Nephron progenitor cell (in vitro differentiated cells): ENCODE data around the gene UBXN1.

Source experiments
- DNase-seq: peaks from one replicate; pipeline ENCODE4 v3.0.0; 2021
- H3K27ac Mint-ChIP-seq: 2 replicates; pipeline ENCODE4 v1.8.0; 2021; ENCODE audit warnings: mild to moderate bottlenecking, moderate library complexity, mixed read lengths
- H3K27me3 Mint-ChIP-seq: 2 replicates; pipeline ENCODE4 v1.8.0; 2021; ENCODE audit warnings: mild to moderate bottlenecking, low read depth, mixed read lengths; ENCODE audit not compliant: poor library complexity
- H3K36me3 Mint-ChIP-seq: 2 replicates; pipeline ENCODE4 v1.8.0; 2021; ENCODE audit warnings: low read depth, mixed read lengths
- H3K4me1 Mint-ChIP-seq: 2 replicates; pipeline ENCODE4 v1.8.0; 2021; ENCODE audit warnings: mixed read lengths
- H3K4me3 Mint-ChIP-seq: 2 replicates; pipeline ENCODE4 v1.8.0; 2021; ENCODE audit warnings: mild to moderate bottlenecking, moderate library complexity, mixed read lengths
- H3K9me3 Mint-ChIP-seq: 2 replicates; pipeline ENCODE4 v1.8.0; 2021; ENCODE audit warnings: mild to moderate bottlenecking, moderate library complexity, mixed read lengths
- CTCF ChIP-seq: fragments of 200-600 bp; sonication (generic); IDR thresholded peaks from 2 replicates; pipeline ENCODE4 v1.5.0; 2021; ENCODE audit warnings: antibody characterized with exemption

UBXN1 gene

GRCh38 chr11:62712276-62712812 lies 33.5 kb upstream of the UBXN1 start:
- Mint-ChIP-seq H3K4me1 (peaks cover 45% of the 10 kb centered on the region), H3K27me3 (no peaks in the 10 kb centered on the region), H3K4me3 (no peak overlapping the region), H3K36me3 (peaks cover 68% of the 10 kb centered on the region), H3K9me3 (no peaks in the 10 kb centered on the region), H3K27ac (peak overlapping the region; percentile 24)
- no peak for DNase-seq
- no peak for TF ChIP-seq CTCF

DNA sequence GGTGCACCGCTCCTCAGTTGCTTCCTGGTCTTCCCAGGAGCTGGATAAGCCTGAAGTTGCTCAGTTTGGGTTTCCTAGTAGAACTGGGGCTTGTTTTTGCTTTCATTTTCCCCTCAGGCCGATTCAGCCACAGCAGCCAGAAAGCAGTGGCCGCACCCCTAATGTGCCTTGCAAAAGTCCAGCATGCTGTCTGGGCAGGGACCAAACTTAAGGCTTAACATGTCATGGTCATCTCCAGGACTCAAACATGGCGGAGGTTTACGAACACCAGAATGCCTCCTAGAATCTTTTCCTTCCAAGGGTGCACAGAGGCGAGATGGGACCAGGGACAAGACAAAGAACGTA lies 31.1 kb upstream of the UBXN1 start:
- Mint-ChIP-seq H3K9me3 (no peaks in the 10 kb centered on the region), H3K27me3 (no peaks in the 10 kb centered on the region), H3K4me1 (peaks cover 64% of the 10 kb centered on the region), H3K36me3 (peaks cover 45% of the 10 kb centered on the region), H3K4me3 (peak overlapping the region; percentile 89), H3K27ac (peak overlapping the region; percentile 96)
- no peak for DNase-seq
- TF ChIP-seq CTCF, result no peak

GRCh38 chr11:62709247-62710000 lies 30.6 kb upstream of the UBXN1 start:
- H3K27ac Mint-ChIP-seq, result peak overlapping the region; percentile 96
- peaks cover 65% of the 10 kb centered on the region for H3K4me1 Mint-ChIP-seq
- TF ChIP-seq CTCF, result no peak
- H3K9me3 Mint-ChIP-seq, result no peaks in the 10 kb centered on the region
- DNase-seq, result peak; percentile 91
- H3K36me3 Mint-ChIP-seq, result peaks cover 40% of the 10 kb centered on the region
- H3K27me3 Mint-ChIP-seq, result no peaks in the 10 kb centered on the region
- H3K4me3 Mint-ChIP-seq, result peak overlapping the region; percentile 89

- peak overlapping the region; percentile 96 for H3K27ac Mint-ChIP-seq
- peaks cover 36% of the 10 kb centered on the region for H3K36me3 Mint-ChIP-seq
- H3K4me1 Mint-ChIP-seq, result peaks cover 65% of the 10 kb centered on the region
- no peak for TF ChIP-seq CTCF
- H3K4me3 Mint-ChIP-seq, result peak overlapping the region; percentile 89
- no peaks in the 10 kb centered on the region for H3K9me3 Mint-ChIP-seq
- no peaks in the 10 kb centered on the region for H3K27me3 Mint-ChIP-seq
- no peak for DNase-seq
Measured at GRCh38 chr11:62708793-62709192, 29.9 kb upstream of the UBXN1 start.

- DNase-seq, result no peak
- Mint-ChIP-seq H3K4me3 (peak overlapping the region; percentile 89), H3K27me3 (no peaks in the 10 kb centered on the region), H3K4me1 (peaks cover 62% of the 10 kb centered on the region), H3K27ac (no peak overlapping the region), H3K36me3 (peaks cover 32% of the 10 kb centered on the region), H3K9me3 (no peaks in the 10 kb centered on the region)
- no peak for TF ChIP-seq CTCF
Measured at GRCh38 chr11:62708392-62708791, 29.5 kb upstream of the UBXN1 start.
